Measurements from ENCODE around the gene ONECUT2.

DNA sequence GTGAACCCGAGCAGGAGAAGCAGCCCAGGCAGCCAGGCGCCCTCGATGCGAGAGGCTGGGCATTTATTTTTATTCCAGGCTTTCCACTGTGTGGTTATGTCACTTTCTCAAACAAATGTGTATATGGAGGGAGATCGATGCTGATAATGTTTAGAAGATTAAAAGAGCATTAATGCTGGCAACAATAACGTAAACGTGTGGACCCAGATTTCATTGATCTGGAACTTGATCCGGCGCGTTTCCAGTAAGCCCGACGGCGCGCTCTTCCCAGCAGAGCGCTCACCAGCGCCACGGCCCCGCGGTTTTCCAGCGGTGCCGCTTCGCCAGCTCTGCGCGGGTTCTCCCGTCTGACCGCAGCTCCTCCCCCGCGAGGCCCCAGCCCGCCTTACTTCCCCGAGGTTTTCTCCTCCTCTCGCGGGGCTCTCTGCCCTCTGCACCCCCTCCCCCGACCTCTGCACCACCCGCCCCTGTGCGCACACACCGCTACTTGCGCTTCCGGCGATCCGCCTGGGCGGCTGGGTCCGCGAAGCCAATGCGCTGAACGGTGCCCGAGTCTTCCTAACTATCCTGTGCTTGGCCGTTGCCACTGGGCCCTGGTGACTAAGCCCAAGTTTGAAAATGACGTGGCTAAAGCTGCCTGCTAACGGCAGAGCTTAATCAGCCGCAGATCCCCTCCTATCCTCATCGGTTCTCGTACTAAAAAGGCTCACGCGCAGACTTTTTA, 6.1 kb downstream of the ONECUT2 start:
- TF ChIP-seq, protein P1, sequence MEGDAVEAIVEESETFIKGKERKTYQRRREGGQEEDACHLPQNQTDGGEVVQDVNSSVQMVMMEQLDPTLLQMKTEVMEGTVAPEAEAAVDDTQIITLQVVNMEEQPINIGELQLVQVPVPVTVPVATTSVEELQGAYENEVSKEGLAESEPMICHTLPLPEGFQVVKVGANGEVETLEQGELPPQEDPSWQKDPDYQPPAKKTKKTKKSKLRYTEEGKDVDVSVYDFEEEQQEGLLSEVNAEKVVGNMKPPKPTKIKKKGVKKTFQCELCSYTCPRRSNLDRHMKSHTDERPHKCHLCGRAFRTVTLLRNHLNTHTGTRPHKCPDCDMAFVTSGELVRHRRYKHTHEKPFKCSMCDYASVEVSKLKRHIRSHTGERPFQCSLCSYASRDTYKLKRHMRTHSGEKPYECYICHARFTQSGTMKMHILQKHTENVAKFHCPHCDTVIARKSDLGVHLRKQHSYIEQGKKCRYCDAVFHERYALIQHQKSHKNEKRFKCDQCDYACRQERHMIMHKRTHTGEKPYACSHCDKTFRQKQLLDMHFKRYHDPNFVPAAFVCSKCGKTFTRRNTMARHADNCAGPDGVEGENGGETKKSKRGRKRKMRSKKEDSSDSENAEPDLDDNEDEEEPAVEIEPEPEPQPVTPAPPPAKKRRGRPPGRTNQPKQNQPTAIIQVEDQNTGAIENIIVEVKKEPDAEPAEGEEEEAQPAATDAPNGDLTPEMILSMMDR (IDR thresholded peaks at IDR 0.05) = no peak
- TF ChIP-seq POLR2A (IDR thresholded peaks at IDR 0.05) = no peak

All from testis (tissue), 2 donors.